ENCODE data around the gene TMEM243.
"Not testable (repeated sequence)": the region's sequence is repeated elsewhere in the genome, so short reads cannot be mapped to it uniquely, and the experiment has no call there.

DNA sequence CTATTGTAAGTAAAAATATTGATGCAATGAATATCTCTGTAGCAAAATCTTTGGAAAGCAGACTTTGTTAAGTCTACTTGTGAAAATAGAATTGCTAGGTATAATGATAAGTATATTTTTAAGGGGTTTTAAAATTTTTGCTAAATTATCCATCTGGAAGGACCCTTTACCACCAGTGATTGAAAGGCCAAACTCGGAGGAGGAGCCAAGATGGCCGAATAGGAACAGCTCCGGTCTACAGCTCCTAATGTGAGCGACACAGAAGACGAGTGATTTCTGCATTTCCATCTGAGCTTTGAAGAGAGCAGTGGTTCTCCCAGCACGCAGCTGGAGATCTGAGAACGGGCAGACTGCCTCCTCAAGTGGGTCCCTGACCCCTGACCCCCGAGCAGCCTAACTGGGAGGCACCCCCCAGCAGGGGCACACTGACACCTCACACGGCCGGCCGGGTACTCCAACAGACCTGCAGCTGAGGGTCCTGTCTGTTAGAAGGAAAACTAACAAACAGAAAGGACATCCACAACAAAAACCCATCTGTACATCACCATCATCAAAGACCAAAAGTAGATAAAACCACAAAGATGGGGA, 19.0 kb upstream of the TMEM243 start:
- not testable (repeated sequence) for TF ChIP-seq EZH2 (IDR thresholded peaks at IDR 0.05; ENCODE audit: borderline replicate concordance, insufficient read depth, low read depth, low read length, poor library complexity, severe bottlenecking)
- TF ChIP-seq, protein P1, sequence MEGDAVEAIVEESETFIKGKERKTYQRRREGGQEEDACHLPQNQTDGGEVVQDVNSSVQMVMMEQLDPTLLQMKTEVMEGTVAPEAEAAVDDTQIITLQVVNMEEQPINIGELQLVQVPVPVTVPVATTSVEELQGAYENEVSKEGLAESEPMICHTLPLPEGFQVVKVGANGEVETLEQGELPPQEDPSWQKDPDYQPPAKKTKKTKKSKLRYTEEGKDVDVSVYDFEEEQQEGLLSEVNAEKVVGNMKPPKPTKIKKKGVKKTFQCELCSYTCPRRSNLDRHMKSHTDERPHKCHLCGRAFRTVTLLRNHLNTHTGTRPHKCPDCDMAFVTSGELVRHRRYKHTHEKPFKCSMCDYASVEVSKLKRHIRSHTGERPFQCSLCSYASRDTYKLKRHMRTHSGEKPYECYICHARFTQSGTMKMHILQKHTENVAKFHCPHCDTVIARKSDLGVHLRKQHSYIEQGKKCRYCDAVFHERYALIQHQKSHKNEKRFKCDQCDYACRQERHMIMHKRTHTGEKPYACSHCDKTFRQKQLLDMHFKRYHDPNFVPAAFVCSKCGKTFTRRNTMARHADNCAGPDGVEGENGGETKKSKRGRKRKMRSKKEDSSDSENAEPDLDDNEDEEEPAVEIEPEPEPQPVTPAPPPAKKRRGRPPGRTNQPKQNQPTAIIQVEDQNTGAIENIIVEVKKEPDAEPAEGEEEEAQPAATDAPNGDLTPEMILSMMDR (IDR thresholded peaks at IDR 0.05): not testable (repeated sequence)
